ENCODE results near the gene PRDM7.
"Not testable (repeated sequence)": the region's sequence is repeated elsewhere in the genome, so short reads cannot be mapped to it uniquely, and the experiment has no call there.

PRDM7 gene

GRCh38 chr16:90012991-90013745 is 64.0 kb downstream of the PRDM7 start:
- no peak for DNase-seq (ENCODE audit: low spot score)

GRCh38 chr16:90011908-90012501 is 65.1 kb downstream of the PRDM7 start:
- no peak for DNase-seq (ENCODE audit: low spot score)

GRCh38 chr16:90011508-90011819 is 65.7 kb downstream of the PRDM7 start:
- DNase-seq (ENCODE audit: low spot score), result no peak

GRCh38 chr16:90010676-90011507 is 66.2 kb downstream of the PRDM7 start:
- DNase-seq (ENCODE audit: low spot score), result no peak

- no peak for DNase-seq (ENCODE audit: low spot score)
These were observed 67.8 kb downstream of the PRDM7 start for GRCh38 chr16:90009172-90009899.

GRCh38 chr16:90008708-90009145 is 68.4 kb downstream of the PRDM7 start:
- peak; percentile 56 for DNase-seq (ENCODE audit: low spot score)

GRCh38 chr16:90007635-90008234 is 69.4 kb downstream of the PRDM7 start:
- not testable (repeated sequence) for DNase-seq (ENCODE audit: low spot score)

GRCh38 chr16:90007015-90007414 is 70.1 kb downstream of the PRDM7 start:
- DNase-seq (ENCODE audit: low spot score), result no peak
